BLaER1 treated with 17β-estradiol and CSF1 and Interleukin-3, amounts not matched to agents 10 nM and 100 nM (cell line): Measurements from ENCODE around the gene FCSK.
A peak's percentile ranks its signal among the peaks of the same experiment; 100 is the strongest.

Source experiments
- H3K27ac ChIP-seq, 11 experiments: shearing (Covaris generic); formaldehyde crosslinking; 2 replicates each; pipeline ENCODE4 v1.8.1; 2022
- H3K27me3 ChIP-seq, 11 experiments: shearing (Covaris generic); formaldehyde crosslinking; 2 replicates each; pipeline ENCODE4 v1.8.1; 2022
- H3K36me3 ChIP-seq, 11 experiments: shearing (Covaris generic); formaldehyde crosslinking; 2 replicates each; pipeline ENCODE4 v1.8.1; 2022
- H3K4me1 ChIP-seq, 10 experiments: shearing (Covaris generic); formaldehyde crosslinking; 2 replicates each; pipeline ENCODE4 v1.8.1; 2022
- H3K4me2 ChIP-seq, 11 experiments: shearing (Covaris generic); formaldehyde crosslinking; 2 replicates each; pipeline ENCODE4 v1.8.1; 2022
- H3K4me3 ChIP-seq, 10 experiments: shearing (Covaris generic); formaldehyde crosslinking; 2 replicates each; pipeline ENCODE4 v1.8.1; 2022
- H3K9ac ChIP-seq, 11 experiments: shearing (Covaris generic); formaldehyde crosslinking; 2 replicates each; pipeline ENCODE4 v1.8.1; 2022
- H3K9me3 ChIP-seq, 11 experiments: shearing (Covaris generic); formaldehyde crosslinking; replicated peaks in 1 of 11; 2 replicates each; pipeline ENCODE4 v1.8.1; 2022
- H4K20me1 ChIP-seq, 11 experiments: shearing (Covaris generic); formaldehyde crosslinking; 2 replicates each; pipeline ENCODE4 v1.8.1; 2022
- Cebpa-rat ChIP-seq, 11 experiments: shearing (Covaris generic); IDR thresholded peaks; 2 replicates each; pipeline ENCODE4 v1.8.1; 2022

FCSK gene

GRCh38 chr16:70484867-70485266 lies 30.5 kb downstream of the FCSK start:
- peaks cover 0 to 23% (median 0%) of the 10 kb centered on the region in 11 experiments; a peak in 4 of 22 replicates for H4K20me1 ChIP-seq

GRCh38 chr16:70490261-70490660 lies 35.9 kb downstream of the FCSK start:
- no peak for TF ChIP-seq Cebpa-rat (IDR thresholded peaks at IDR 0.05)
- peaks cover 28 to 81% (median 48%) of the 10 kb centered on the region in 11 experiments for H3K36me3 ChIP-seq
- peak overlapping the region; percentile 44 to 78 (median 69) for H3K4me2 ChIP-seq
- H3K9ac ChIP-seq: peak overlapping the region in 3 of 11 experiments; percentile 22 to 47 (median 39); a peak in 3 of 22 replicates
- peaks cover 20 to 28% (median 21%) of the 10 kb centered on the region in 10 experiments for H3K4me1 ChIP-seq
- no peaks in the 10 kb centered on the region for H3K27me3 ChIP-seq
- H4K20me1 ChIP-seq: no peaks in the 10 kb centered on the region; a peak in 2 of 22 replicates
- peak overlapping the region in 6 of 11 experiments; percentile 3 to 66 (median 38); a peak in 9 of 22 replicates for H3K27ac ChIP-seq
- H3K9me3 ChIP-seq: no peaks in the 10 kb centered on the region
- H3K4me3 ChIP-seq: no peak overlapping the region

More at GRCh38 chr16:70484867-70485266, 30.5 kb downstream of the FCSK start:
- Histone ChIP-seq H3K4me2 (no peak overlapping the region), H3K4me1 (peaks cover 0 to 18% (median 12%) of the 10 kb centered on the region in 10 experiments; a peak in 14 of 20 replicates), H3K9me3 (no peaks in the 10 kb centered on the region), H3K4me3 (no peak overlapping the region), H3K36me3 (peaks cover 31 to 85% (median 48%) of the 10 kb centered on the region in 11 experiments), H3K27me3 (no peaks in the 10 kb centered on the region), H3K27ac (no peak overlapping the region), H3K9ac (no peak overlapping the region)
- no peak for TF ChIP-seq Cebpa-rat (IDR thresholded peaks at IDR 0.05)

- Histone ChIP-seq H3K9me3 (no peaks in the 10 kb centered on the region), H3K27ac (no peak overlapping the region), H3K4me2 (no peak overlapping the region), H3K9ac (no peak overlapping the region), H3K36me3 (peaks cover 54 to 83% (median 63%) of the 10 kb centered on the region in 11 experiments), H3K4me1 (peaks cover 20 to 28% (median 21%) of the 10 kb centered on the region in 10 experiments), H3K4me3 (no peak overlapping the region), H3K27me3 (no peaks in the 10 kb centered on the region), H4K20me1 (no peaks in the 10 kb centered on the region; a peak in 3 of 22 replicates)
- TF ChIP-seq Cebpa-rat (IDR thresholded peaks at IDR 0.05): no peak
These were observed 39.4 kb downstream of the FCSK start for GRCh38 chr16:70493802-70494201.

GRCh38 chr16:70494202-70494770 lies 39.9 kb downstream of the FCSK start:
- no peak for TF ChIP-seq Cebpa-rat (IDR thresholded peaks at IDR 0.05)
- no peaks in the 10 kb centered on the region for H3K9me3 ChIP-seq
- H3K36me3 ChIP-seq: peaks cover 54 to 85% (median 68%) of the 10 kb centered on the region in 11 experiments
- no peak overlapping the region for H3K9ac ChIP-seq
- H3K27me3 ChIP-seq: no peaks in the 10 kb centered on the region
- peaks cover 20 to 28% (median 21%) of the 10 kb centered on the region in 10 experiments for H3K4me1 ChIP-seq
- no peak overlapping the region for H3K4me3 ChIP-seq
- H3K27ac ChIP-seq: no peak overlapping the region
- H3K4me2 ChIP-seq: no peak overlapping the region
- H4K20me1 ChIP-seq: no peaks in the 10 kb centered on the region; a peak in 3 of 22 replicates

GRCh38 chr16:70494777-70495176 lies 40.4 kb downstream of the FCSK start:
- H3K27ac ChIP-seq: no peak overlapping the region
- no peaks in the 10 kb centered on the region for H3K9me3 ChIP-seq
- no peak overlapping the region for H3K9ac ChIP-seq
- H4K20me1 ChIP-seq: no peaks in the 10 kb centered on the region; a peak in 3 of 22 replicates
- no peak for TF ChIP-seq Cebpa-rat (IDR thresholded peaks at IDR 0.05)
- H3K4me1 ChIP-seq: peaks cover 18 to 27% (median 20%) of the 10 kb centered on the region in 10 experiments
- H3K36me3 ChIP-seq: peaks cover 55 to 86% (median 72%) of the 10 kb centered on the region in 11 experiments
- H3K27me3 ChIP-seq: no peaks in the 10 kb centered on the region
- H3K4me3 ChIP-seq: no peak overlapping the region
- no peak overlapping the region; a peak in 1 of 22 replicates for H3K4me2 ChIP-seq

- Histone ChIP-seq H3K27me3 (no peaks in the 10 kb centered on the region), H3K27ac (no peak overlapping the region), H3K4me3 (no peak overlapping the region), H3K36me3 (peaks cover 61 to 89% (median 80%) of the 10 kb centered on the region in 11 experiments), H3K4me2 (no peak overlapping the region), H3K9ac (no peak overlapping the region), H4K20me1 (no peaks in the 10 kb centered on the region; a peak in 2 of 22 replicates), H3K9me3 (no peaks in the 10 kb centered on the region), H3K4me1 (peaks cover 10 to 19% (median 14%) of the 10 kb centered on the region in 10 experiments)
- TF ChIP-seq Cebpa-rat (IDR thresholded peaks at IDR 0.05): no peak
These were observed 41.2 kb downstream of the FCSK start for GRCh38 chr16:70495425-70496182.

- no peak overlapping the region for H3K9ac ChIP-seq
- H3K4me3 ChIP-seq: no peak overlapping the region
- no peaks in the 10 kb centered on the region for H3K27me3 ChIP-seq
- no peaks in the 10 kb centered on the region for H3K9me3 ChIP-seq
- peaks cover 67 to 98% (median 86%) of the 10 kb centered on the region in 11 experiments for H3K36me3 ChIP-seq
- no peaks in the 10 kb centered on the region; a peak in 2 of 22 replicates for H4K20me1 ChIP-seq
- peaks cover 1 to 10% (median 5%) of the 10 kb centered on the region in 10 experiments; a peak in 16 of 20 replicates for H3K4me1 ChIP-seq
- no peak overlapping the region for H3K27ac ChIP-seq
- H3K4me2 ChIP-seq: no peak overlapping the region
- TF ChIP-seq Cebpa-rat (IDR thresholded peaks at IDR 0.05): no peak
These were observed 42.1 kb downstream of the FCSK start for GRCh38 chr16:70496513-70496912.

GRCh38 chr16:70508752-70509151 lies 54.4 kb downstream of the FCSK start:
- Histone ChIP-seq H3K36me3 (peaks cover 77 to 96% (median 85%) of the 10 kb centered on the region in 11 experiments), H3K4me2 (peak overlapping the region; percentile 2 to 42 (median 25); a peak in 14 of 22 replicates), H3K4me3 (no peak overlapping the region), H3K9ac (no peak overlapping the region), H4K20me1 (0 out of 22 replicates have a peak, but pooled peaks cover 0 to 5% (median 0%) of the 10 kb centered on the region in 11 experiments), H3K4me1 (peaks cover 4 to 7% (median 5%) of the 10 kb centered on the region in 10 experiments; a peak in 16 of 20 replicates), H3K9me3 (no peaks in the 10 kb centered on the region), H3K27me3 (no peaks in the 10 kb centered on the region), H3K27ac (0 out of 22 replicates have a peak overlapping the region, but pooled peaks of 1 of the 11 experiments have one; percentile 19)
- no peak for TF ChIP-seq Cebpa-rat (IDR thresholded peaks at IDR 0.05)

- H3K4me1 ChIP-seq: peaks cover 4 to 7% (median 5%) of the 10 kb centered on the region in 10 experiments; a peak in 16 of 20 replicates
- H3K36me3 ChIP-seq: peaks cover 84 to 99% (median 90%) of the 10 kb centered on the region in 11 experiments
- H4K20me1 ChIP-seq: 0 out of 22 replicates have a peak, but pooled peaks cover 0 to 5% (median 0%) of the 10 kb centered on the region in 11 experiments
- no peak overlapping the region for H3K9ac ChIP-seq
- TF ChIP-seq Cebpa-rat (IDR thresholded peaks at IDR 0.05): no peak
- no peaks in the 10 kb centered on the region for H3K9me3 ChIP-seq
- no peaks in the 10 kb centered on the region for H3K27me3 ChIP-seq
- H3K27ac ChIP-seq: no peak overlapping the region
- no peak overlapping the region for H3K4me3 ChIP-seq
- H3K4me2 ChIP-seq: no peak overlapping the region
These were observed 55.8 kb downstream of the FCSK start for GRCh38 chr16:70510216-70510615.
